Measurements from ENCODE around the gene SLC39A13.

SLC39A13 gene

GRCh38 chr11:47387944-47388696 lies 20.3 kb upstream of the SLC39A13 start:
- no peak for DNase-seq

DNA sequence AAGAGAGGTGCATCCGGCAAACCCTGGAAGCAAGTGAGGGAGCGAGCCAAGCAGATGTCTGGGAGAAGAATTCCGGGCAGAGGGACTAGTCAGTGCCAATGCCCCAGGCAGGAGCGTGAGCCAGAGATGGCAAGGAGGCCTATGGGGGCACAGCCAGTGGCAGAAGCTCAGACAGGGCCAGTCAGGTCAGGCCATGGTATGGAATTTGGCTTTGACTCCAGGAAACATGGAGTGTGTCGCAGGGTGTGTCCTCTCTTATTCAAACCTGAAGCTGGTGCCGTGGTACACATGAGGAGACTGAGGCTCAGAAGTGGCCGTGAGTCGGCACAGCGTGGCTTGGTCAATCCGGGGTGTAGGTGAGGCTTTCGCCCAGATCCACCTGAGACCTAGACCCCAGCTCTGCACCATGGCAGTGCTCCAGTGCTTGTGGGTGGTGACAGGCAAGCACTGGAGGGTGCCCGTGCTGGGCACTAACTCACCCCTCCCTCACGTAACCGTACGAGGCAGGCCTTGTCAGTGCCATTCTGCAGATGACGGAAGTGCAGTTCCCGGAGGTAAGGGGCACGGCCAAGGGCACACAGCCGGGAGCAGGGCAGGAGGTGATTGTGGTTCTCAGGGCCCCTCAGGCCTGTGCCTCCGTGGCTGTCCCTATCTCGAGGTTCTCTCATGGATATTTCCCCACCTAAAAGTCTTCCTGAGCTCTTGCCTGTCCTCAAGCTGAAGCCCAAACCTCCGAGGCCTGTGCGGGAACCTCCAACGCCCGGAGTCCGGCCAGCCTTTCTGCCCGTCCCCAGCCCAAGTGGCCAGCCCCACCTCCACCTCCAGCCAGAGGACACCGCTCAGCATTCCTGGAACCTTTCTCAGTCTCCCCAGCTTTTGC lies 19.5 kb upstream of the SLC39A13 start:
- DNase-seq = no peak

DNA sequence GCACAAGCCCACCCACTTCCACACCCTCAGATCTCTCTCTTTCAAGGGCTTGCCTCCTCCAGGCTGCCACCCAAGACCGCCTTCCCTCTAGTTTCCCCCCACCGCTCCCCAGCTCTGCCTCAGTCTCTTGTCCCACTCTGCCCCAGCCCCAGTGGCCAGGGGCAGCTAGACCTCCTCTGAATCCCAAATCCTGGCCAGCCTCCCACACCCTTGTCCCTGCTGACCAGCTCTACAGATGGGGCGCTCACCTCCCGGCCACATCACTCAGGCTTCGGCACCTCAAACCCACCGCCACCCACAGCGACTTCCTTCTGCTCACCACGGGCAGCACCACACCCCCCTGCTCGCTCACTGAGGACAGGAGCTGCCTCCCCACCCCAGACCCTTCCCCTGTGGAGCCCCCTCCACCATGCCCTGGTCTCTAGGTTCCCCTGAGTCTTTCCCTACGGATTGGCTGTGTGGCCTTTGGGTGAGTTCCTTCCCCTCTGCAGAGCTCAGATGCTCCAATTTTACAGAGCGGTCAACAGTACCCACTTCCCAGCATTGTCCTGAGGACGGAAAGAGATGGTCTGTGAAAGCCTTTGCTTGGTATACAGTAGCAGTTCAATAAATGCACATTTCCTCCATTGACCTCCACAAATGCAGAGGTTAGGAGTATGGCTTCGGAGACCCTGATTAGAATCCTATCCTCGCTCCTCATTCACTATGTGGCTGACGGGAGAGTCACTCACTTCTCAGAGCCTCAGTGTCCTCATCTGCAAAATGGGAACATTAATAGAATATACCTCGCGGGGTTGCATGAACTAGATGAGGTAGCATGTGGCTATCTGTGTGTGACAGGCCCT lies 18.6 kb upstream of the SLC39A13 start:
- no peak for DNase-seq

GRCh38 chr11:47390422-47390760 lies 18.0 kb upstream of the SLC39A13 start:
- no peak for DNase-seq

DNA sequence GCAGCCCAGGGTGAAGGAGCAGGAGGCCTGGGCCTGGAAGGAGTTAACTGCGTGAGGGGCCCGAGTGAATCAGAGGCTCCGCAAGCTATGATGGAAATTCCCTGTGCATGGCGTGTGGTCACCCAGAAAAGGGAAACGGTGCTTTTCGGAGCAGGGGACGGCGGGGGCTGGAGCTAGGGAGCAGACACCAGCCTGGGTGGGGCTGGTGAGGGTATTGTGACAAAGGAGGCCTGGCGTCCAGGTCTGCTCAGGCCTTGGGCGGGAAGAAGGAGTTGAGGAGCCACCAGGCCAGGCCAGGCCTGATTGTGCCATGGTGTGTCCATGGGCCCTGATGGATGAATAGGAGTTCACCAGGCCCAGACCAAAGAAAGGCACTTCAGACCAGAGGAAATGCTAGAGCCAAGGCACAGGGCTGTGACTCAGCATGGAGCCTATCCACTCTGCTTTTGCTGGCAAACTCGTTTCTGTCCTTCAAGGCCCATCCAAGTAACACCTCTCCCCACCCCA lies 17.3 kb upstream of the SLC39A13 start:
- DNase-seq = no peak

- no peak for DNase-seq
Observed at GRCh38 chr11:47391711-47392432, 16.5 kb upstream of the SLC39A13 start.

- no peak for DNase-seq
Observed at GRCh38 chr11:47392546-47393162, 15.7 kb upstream of the SLC39A13 start.

- DNase-seq = no peak
Observed at GRCh38 chr11:47393163-47394049, 15.0 kb upstream of the SLC39A13 start.

DNA sequence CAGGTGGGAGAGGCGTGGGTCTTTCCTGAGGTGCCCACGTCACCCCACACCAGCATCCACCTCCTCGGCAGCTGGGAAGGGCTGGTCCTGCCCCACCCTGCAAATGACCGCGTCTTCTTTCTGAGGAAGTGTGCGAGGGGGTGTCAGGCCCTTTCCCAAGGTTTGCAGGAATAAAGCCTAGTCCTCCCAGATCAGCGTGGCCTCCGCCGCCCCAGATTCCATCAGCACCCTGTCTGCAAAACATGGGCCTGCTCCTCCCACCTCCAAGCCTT lies 14.4 kb upstream of the SLC39A13 start:
- no peak for DNase-seq

DNA sequence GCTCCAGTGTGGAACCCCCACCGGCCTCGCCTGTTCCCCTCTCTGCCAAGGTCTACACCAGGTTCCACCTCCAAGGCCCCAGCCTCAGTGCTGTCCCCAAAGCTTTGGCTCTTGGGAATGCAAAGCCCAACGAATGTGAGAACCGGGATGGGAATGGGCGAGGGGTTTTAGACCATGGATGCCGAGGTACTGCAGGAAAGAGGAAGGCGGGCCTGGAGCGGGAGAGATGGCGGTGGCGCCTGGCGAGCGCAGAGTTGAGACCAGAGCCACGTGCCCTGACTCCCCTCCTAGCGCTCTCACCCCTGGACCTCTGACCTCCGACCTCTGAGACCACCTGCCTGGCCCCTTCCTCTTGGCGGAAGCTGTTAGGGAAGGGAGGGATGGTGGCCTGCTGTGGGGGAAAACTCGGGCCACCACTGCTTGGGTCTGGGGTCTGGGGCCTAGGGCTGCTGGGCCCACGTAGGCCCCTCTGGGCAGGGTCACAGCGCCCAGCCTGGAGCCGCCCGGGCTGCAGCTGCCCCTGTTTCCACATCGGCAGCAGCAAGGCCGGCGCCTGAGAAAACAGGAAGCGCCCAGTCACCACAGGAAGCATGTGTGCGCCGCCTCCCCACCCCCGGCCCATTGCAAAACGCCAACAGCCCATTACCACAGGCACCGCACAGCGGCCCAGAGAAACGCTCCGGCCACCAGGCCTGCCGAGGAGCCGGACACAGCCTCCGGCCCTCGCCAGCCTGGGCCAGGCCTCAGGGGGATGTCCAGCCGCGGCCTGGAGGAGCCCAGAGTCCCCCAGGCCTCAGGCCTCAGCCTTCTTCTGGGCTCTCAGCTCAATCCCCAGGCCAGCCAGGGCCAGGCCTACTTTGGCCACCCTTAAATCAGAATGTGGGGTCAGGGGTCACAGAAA lies 13.8 kb upstream of the SLC39A13 start:
- DNase-seq = no peak

DNA sequence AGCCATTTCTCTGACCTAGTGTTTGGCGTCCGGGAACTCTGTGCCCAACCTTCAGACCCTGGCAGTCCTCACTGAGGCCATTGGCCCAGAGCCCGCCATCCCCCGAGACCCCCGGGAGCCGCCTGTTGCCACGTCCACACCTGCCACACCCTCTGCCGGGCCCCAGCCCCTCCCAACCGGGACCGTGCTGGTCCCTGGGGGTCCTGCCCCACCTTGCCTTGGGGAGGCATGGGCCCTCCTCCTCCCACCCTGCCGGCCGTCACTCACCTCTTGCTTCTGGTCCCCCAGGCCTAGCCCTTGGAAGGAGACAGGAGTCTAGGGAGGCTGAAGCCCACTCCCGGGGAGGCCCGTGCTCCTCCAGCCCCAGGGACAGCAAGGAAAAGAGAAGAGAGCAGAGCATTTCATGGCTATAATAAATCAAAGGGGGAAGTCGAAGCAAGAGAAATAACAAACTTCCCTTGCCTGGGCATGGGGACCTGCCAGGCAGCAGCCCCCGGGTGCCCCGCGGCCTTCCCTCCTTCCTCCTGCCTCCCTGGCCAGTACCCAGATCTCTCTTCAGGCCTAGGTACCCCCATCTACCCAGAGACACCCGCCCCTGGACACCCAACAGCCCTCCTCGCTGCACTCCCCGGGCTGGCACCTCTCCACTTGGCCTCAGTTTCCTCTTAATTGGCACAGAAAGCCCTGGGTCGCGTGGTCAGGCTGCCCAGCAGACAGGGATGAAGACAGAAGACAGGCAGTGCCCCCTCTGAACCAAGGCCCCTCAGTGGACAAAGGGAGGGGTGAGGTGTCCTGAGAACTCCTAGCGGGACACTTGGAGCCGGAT lies 13.0 kb upstream of the SLC39A13 start:
- no peak for DNase-seq

DNA sequence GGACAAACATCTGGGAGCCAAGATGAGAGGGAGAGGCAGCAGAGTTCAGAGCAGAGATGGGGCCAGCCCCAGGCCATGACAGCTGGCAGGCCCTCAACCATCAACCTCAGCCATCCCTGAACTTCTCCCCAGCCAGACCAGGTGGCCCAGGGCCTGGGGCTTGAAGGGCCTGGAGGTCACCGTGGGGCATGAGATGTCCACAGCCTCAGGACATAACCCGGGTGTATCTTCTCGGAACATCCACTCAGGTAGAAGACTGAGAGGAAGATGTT lies 12.4 kb upstream of the SLC39A13 start:
- DNase-seq = no peak

- DNase-seq = no peak
Observed at GRCh38 chr11:47398011-47398410, 10.4 kb upstream of the SLC39A13 start.

DNA sequence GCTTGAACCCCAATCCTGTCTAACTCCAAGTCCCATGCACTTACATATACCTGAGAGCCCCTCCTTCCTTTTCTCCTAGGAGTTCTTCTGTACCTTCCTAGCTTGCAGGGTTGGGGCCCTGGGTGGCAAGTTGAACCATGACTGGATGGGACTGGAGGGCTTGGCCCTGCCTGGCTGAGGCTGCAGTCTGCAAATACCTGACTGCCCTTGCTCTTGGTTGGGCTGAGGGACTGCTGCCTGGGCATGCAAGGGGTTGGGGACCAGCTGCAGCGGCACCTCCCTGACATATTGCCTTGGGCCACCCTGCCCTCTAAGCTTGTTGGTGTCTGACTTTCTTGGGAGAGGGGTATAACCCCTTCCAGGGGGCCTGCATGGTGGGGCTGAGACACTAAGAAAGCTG lies 9.8 kb upstream of the SLC39A13 start:
- no peak for DNase-seq

DNA sequence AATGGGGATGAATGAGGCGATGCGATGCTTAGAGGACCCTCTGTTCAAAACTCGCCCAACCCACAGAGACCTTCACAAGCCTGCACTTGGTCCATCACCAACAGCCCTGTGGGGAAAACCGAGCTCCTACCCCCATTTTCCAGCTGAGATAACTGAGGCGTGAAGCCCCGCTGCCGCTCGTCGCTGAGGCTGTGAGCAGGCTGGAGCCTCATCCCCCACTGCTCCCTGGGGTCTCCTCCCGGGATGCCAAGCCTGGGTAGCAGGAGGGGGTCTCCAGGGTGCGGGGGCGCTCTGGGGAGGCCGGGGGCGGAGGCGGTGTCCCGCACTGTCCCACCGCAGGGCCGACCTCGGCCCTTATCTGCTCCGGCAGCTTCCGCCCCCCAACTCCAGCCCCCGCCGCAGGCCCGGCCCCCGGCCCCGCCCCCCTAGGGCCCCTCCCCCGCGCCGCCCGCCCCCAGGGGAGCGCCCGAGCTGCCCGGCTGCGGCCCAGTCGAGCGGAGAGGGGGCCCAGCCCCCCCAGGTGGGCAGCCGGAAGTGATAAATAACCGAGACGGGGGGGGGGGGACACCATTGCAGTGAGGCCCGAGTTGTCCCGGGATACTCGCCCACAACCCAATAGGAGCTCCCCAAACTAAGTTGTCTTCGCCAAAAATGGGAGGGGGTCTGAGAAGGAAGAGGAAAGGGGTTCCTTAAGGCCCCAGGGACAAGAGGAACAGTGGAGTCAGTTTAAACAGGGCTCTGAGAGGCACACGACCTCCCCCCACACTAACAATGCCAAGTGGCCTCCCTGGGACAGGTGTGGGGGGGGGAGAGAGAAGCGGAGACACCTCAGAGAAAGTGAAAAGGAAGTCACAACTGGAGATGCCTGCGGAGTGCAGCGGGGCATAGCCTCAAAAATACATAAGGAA lies 8.3 kb upstream of the SLC39A13 start:
- DNase-seq = no peak

DNA sequence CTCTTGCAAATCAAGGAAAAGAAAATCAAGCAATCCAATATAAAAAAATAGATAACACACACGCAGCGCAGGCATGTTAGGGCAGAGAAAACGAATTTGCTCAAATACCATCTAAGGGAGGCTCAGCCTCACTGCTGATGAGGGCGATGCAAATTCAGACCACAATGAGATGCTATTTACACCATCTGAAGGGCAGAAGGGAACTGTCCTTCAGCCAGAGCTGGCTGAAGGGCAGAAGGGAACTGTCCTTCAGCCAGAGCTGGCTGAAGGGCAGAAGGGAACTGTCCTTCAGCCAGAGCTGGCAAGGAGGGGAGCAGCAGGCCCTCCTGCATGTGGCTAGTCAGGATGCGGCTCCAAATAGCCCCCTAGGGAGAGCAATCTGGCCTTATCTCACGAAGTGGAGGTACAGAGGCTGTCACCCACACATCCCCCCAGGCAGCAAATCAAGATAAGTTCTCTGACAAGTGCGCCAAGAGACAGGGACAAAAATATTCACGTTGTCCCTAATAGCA lies 7.6 kb upstream of the SLC39A13 start:
- DNase-seq = no peak

GRCh38 chr11:47403135-47403534 lies 5.3 kb upstream of the SLC39A13 start:
- no peak for DNase-seq

- no peak for DNase-seq
Observed at GRCh38 chr11:47403571-47403970, 4.8 kb upstream of the SLC39A13 start.

All from NCI-H524 treated with DMSO at 0.1 percent for 48 hours (cell line).